Stimulated activated CD4-positive, alpha-beta T cell treated with anti-CD3 and anti-CD28 coated beads, TNF-alpha, amount 100 ng/mL, for 48 hours (primary cell): ENCODE results near the gene RAB1B.
A peak's percentile ranks its signal among the peaks of the same experiment; 100 is the strongest.
"Not testable (repeated sequence)": the region's sequence is repeated elsewhere in the genome, so short reads cannot be mapped to it uniquely, and the experiment has no call there.

ENCODE experiments used
- DNase-seq, 3 donors: peaks; one replicate each; pipeline ENCODE4 v3.0.0-alpha.2; 2020; ENCODE audit warnings: low read depth in 3 of 3

Gene RAB1B

DNA sequence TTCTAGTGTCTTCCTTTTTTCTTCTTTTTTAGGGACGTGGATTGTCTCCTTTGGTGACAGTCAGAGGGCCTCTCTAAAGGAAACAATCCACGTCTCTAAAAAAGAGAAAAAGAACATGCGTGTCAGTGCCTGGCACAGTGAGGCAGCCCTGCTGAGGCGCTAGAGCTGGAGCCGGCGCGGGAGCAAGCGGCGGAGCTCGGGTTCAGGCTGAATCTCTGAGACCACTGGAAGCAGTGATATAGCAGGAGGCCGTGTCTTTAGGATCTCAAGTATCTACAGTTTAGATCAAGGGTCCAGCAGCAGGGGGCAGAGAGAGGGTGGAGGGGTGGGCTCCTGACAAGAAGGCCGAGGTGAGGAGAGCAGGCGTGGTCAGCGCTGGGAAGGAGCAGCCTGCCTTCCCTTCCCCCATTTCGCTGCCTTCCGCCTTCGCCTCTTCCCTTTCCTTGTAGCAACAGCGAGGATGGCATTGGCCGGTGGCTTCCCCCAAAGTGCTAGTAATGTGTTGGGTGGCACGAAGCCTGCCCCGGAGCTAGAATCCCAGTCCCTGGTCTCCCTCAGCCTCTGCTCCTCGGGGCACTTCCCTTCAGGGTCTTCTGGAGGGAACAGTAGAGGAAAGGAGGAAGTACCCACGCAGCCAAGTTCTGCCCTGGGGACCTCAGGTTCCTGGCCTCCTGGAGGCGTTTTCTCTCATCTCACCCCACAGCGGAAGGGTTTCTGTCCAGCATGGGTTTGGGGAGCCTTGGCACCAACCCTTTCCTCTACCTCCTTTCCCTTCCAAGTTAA, 28.2 kb upstream of the RAB1B start:
- DNase-seq: no peak

DNA sequence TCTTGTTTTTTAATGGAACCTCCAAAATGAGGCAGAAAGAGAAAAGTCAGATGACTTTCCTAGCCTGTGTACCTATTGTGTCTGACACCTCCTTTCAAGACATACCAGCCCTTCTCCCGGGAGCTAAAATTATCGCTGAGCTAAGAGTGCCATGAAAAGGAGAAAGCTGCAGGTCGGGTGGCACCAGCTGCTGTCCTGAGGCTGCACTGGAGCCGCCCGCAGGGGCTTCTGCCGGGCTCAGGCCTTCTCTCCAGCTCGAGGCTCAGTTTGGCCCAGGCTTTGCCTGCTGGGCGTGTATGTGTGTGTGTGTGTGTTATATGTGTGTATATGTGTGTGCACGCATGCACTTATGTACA, 27.7 kb upstream of the RAB1B start:
- DNase-seq: no peak

DNA sequence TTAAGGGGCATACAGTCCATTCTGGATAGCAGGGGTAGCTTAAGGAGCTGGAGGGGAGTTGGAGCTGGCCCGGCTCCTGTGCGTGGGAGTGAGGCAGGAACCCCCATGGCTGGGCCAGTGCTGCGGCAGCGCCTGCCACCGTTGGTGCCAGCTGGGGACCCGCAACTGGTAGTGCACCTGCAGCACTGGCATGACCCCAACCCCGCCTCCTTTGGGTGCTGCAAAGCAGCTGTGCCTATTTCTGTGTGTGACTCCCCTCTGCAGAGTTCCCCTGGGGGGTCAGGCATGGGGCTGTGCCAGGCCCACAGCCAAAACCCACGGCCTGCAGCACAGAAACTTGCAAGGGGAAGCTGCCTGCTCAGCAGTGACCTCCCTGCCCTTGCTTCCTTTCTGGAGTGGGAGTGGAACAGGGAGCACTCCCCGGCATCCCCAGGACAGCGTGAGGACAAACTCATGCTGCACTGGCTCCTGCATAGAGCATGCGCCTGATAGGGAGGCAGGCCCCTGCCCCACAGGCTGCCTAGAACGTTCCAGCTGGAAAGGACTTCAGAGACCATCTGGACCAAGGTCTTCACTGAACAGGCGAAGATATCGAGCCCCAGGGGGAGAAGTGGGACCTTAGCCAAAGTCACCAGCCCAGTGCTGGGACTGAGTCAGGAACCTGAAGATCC, 26.2 kb upstream of the RAB1B start:
- no peak for DNase-seq

DNA sequence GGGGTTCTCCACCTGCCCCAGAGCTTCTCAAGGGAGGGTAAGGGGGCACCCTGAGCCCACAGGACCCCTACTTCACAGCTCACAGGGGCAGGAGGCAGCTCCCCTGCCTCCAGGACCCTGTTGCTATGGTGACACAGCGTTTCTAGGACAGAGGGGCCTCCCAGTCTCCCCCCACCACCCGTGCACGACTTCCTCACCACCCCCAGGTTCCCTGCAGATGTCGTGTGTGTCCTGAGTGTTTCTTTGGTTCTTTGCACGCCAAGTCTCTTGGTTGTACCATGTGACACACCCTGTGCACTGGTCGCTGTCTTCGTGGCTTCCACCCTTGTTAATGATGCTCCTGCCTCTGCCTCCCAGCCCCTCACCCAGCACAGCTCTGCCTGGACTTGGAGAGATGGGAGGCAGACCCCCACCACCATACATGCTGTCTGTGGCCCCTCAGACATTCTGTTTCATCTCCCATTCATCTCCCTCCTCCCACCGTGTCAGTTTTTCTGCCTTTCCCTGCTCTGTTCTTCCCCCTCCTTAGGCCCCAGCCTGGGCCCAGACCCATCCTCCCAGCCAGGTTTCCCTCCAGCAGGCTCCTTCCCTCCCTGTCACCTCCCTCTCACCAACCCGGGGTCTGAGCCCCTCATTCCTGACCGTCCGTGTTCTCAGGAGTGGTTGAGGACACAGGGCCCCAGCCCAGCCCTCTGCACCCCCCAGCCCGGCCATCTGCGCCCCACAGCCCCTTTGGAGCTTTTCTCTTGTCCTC, 24.5 kb upstream of the RAB1B start:
- no peak for DNase-seq

DNA sequence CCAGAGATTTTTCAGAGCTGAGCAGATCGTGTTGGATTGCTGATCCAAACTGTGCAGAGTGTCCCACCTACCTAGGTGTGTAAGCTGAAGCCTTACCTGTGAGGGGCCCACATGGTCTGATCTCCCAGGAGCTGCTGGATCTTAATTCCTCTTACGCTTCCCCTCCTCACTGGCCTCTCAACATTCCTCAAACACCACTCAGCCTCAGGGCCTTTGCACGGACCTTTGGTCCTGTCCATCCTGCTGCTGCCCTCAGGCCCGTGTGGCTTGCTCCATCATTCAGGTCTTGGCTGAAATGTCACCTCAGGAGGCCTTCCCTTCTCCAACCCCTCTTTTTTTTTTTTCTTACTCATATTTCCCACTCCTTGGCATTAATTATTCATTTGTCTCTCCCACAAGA, 21.1 kb upstream of the RAB1B start:
- no peak for DNase-seq

DNA sequence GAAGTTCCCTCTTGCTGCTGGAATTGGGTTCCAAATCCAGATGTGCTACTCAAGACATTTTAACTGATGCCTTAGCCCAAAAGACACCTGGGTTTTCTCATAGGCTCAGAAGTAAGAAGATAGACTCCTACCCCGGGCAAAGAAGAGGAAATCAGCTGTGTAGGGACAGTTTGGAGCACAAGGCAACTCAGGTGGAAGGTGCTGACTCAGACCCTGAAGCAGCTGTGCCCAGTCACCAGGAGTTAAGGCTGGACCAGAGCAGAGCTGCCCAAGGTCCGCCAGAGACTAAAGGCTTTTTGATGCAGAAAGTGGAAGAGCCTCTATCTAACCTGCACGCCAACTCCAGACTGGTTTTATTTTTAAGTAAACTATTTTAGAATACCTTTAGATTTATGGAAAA, 20.6 kb upstream of the RAB1B start:
- DNase-seq: no peak

DNA sequence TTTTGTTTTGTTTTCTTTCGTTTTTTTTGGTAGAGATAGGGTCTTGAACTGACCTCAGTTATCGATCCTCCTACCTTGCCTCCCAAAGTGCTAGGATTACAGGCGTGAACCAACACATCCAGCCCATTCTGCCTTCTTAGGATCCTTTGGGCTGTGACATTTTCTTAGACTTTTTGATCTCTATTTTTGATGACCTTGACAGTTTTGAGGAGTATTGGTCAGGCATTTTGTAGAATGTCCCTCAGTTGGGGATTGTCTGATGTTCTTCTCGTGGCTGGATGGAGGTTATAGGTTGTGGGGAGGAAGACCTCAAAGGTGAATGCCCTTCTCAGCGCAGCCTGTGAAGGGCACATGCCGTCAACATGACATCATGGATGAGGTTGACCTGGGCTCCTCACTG, 19.5 kb upstream of the RAB1B start:
- DNase-seq: no peak

DNA sequence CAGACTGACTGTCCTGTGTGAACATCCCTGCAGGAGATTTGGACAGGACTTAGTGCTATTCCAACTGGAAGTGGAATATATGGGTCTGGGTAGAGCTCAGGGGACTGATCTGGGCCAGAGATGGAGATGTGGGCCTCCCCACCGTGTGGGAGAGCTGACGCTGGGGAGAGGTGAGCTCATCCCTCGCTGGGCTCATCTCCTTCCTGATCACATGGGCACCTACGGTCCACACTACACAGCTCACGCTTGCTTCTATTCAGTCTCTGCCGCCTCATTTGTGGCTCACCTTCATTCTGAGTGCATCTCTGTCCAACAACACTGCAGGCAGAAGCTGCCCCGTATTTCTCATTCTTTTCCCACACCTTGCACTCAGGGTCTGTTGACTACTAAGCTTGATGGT, 16.6 kb upstream of the RAB1B start:
- no peak for DNase-seq

DNA sequence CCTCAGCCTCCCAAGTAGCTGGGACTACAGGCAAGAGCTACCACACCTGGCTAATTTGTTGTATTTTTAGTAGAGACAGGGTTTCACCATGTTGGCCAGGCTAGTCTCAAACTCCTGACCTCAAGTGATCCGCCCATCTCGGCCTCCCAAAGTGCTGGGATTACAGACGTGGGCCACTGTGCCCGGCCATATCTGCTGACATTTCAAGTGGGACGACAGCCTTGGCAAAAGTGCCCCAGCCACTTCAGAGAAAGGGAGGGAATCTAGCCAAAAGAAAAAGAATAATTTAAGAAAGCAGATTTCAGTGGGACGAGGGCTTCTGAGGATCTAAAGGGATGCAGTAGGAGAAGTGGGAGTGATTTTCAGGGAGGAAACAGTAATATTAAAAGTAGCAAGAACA, 15.4 kb upstream of the RAB1B start:
- not testable (repeated sequence) for DNase-seq

DNA sequence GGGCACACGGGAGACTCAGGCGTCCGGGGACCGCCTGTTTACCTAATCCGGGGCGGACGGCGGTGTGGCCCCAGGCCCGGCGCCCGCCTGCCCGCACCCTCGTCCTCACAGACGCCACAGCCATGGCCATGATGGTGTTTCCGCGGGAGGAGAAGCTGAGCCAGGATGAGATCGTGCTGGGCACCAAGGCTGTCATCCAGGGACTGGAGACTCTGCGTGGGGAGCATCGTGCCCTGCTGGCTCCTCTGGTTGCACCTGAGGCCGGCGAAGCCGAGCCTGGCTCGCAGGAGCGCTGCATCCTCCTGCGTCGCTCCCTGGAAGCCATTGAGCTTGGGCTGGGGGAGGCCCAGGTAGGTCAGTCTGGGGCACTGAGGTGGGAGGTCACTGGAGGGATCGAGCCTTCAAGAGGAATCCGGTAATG, 10.0 kb upstream of the RAB1B start:
- no peak for DNase-seq

DNA sequence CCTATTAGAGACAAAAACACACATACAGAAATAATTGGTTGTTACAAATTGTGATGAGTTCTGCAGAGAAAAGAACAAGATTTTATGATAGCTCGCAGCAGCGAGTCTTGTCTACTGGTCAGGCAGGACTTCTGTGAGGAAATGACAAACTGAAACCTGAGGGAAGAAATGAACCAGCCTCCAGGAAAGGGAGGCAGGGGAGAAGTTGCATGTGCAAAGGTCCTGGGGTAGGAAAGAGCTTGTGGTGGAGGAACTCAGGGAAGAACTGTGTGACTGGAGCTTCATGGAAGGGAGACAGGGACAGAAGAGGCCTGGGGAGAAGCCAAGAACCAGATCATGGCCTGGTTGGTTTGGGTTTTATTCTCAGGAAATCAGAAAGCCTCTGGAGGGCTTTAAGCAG, 9.2 kb upstream of the RAB1B start:
- DNase-seq: no peak

DNA sequence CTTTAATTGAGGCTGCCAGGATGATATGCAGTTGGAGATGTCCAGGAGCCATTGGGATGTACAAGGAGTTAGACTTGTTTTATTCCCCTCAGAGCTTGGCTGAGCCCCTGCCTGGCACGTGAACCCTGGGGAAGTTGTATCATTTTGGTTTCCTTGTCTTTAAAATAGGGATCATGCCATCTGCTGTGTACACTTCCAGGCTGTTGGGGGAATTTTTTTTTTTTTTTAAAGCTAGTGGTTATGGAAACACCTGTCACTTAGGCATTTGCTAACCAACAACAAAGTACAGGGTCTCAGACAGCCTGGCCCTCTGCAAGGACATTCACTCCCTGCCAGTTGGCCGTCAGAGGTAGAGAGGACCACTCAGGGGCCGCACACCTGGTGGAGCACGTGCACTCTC, 8.5 kb upstream of the RAB1B start:
- no peak for DNase-seq

DNA sequence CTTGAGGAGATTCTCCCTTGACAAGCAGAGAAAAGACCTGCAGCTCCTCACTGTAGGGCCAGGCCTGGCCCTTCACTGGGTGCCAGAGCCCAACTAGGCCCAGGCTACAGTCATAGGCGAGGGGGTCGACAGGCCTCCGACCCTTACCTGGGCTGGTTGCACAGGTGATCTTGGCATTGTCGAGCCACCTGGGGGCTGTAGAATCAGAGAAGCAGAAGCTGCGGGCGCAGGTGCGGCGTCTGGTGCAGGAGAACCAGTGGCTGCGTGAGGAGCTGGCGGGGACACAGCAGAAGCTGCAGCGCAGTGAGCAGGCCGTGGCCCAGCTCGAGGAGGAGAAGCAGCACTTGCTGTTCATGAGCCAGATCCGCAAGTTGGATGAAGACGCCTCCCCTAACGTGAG, 6.9 kb upstream of the RAB1B start:
- DNase-seq: no peak

DNA sequence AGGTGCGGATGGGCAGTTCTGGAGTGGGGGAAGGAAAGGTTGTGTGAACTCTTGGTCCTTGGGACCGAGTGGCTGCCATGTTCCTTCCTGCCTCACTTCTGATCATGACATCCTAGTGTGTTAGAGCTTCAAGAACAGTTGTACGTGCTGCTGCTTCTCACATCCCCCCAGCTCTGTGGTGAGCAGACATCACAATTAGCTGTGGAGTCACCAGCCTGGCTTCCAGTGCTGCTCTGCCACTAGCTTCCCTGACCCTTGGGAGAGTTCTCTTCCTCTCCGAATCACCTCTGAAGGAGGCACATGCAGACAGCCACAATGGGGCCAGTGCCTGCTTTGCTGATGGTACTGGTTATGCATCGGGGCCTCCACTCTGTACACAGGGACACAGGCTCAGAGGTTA, 6.2 kb upstream of the RAB1B start:
- no peak for DNase-seq

DNA sequence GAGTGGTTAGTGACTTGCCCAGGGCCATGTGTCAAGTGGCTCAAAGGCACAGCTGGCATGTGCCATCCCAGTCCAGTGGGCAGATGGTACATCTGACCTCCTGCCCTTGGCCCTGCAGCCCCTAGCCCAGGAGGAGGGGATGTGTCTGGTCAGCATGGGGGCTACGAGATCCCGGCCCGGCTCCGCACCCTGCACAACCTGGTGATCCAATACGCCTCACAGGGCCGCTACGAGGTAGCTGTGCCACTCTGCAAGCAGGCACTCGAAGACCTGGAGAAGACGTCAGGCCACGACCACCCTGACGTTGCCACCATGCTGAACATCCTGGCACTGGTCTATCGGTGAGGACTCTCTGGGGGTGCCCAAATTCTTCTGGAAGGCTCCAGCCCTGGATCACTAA, 5.7 kb upstream of the RAB1B start:
- no peak for DNase-seq

DNA sequence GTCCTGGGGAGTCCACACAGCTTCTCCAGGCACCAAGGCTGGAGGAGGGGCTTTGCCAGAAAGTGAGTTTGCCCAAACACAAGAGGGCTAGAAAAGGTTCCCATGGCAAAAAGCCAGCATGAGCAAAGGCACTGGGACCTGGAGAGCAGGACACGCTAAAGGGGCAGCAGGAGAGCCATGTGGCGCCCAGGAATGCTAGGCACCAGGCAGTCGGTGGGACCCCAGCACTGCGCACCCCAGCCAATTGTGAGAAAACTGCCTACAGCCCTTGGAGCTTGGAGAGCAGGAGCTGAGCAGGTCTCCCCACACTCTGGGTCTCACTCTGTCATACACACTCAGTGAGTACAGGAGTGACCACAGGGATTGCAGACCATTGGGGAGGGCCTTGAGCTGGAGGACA, 5.2 kb upstream of the RAB1B start:
- DNase-seq: no peak

DNA sequence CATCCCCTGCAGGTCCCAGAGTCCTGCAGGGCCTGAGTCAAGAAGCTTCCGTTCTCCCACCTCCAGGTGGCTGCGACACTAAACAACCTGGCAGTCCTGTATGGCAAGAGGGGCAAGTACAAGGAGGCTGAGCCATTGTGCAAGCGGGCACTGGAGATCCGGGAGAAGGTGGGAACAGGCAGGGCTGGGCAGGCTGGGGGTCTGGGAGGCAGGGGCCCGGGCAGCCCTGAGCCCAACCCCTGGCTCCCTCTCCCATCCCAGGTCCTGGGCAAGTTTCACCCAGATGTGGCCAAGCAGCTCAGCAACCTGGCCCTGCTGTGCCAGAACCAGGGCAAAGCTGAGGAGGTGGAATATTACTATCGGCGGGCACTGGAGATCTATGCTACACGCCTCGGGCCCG, 4.7 kb upstream of the RAB1B start:
- no peak for DNase-seq

DNA sequence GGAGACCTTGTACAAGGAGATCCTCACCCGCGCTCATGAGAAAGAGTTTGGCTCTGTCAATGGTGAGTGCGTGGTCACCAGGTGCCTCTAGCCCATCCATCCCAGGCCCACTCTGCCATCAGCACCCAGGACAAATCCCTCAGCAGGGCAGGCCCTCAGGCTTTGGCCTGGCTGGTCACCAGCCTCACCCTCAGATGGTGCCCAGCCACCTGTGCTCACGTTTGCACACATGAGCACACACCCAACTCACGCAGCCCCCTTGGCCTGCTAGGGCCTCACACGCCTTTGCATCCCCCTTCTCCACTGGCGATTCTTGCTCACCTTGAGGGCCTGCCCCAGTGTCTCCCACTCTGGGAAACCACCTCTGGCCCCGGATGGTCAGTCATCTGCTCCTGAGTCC, 4.1 kb upstream of the RAB1B start:
- DNase-seq: no peak

DNA sequence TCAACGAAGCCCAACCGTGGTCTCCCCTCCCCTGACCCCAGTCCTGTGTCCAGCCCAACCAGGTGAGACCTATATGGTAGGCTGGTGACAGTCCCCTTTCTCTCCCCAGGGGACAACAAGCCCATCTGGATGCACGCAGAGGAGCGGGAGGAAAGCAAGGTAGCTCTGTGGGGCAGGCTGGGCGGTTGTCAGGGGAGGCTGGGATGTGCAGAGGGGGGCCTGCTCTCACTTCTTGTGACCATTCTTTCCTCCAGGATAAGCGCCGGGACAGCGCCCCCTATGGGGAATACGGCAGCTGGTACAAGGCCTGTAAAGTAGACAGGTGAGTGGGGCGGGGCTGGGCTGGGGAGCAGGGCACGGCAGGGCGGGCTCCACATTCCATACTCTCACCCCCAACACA, 3.5 kb upstream of the RAB1B start:
- peak in 1 of 3 donors; percentile 27 for DNase-seq

DNA sequence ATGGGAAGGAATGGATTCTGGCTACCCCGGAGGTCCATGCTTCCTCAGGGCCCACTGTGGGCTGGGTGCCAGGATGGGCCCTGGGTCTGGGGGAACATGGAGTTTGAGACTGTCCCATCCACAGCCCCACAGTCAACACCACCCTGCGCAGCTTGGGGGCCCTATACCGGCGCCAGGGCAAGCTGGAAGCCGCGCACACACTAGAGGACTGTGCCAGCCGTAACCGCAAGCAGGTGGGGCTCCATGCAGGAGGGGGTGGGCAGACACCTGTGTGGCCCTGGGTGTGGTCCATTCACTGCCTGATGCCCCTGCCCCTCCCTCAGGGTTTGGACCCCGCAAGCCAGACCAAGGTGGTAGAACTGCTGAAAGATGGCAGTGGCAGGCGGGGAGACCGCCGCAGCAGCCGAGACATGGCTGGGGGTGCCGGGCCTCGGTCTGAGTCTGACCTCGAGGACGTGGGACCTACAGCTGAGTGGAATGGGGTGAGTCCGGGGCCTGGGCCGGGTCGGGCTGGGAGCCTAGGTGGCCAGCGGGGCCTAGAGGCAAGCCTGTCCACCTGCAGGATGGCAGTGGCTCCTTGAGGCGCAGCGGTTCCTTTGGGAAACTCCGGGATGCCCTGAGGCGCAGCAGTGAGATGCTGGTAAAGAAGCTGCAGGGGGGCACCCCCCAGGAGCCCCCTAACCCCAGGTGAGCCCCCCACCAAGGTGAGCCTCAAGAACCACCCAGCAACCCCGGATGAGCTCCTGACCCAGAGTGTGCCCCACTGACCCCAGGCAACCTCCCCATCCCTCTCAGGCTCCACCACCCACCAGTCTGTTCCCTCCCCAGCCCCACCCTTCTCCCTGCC, 2.7 kb upstream of the RAB1B start:
- DNase-seq: no peak

DNA sequence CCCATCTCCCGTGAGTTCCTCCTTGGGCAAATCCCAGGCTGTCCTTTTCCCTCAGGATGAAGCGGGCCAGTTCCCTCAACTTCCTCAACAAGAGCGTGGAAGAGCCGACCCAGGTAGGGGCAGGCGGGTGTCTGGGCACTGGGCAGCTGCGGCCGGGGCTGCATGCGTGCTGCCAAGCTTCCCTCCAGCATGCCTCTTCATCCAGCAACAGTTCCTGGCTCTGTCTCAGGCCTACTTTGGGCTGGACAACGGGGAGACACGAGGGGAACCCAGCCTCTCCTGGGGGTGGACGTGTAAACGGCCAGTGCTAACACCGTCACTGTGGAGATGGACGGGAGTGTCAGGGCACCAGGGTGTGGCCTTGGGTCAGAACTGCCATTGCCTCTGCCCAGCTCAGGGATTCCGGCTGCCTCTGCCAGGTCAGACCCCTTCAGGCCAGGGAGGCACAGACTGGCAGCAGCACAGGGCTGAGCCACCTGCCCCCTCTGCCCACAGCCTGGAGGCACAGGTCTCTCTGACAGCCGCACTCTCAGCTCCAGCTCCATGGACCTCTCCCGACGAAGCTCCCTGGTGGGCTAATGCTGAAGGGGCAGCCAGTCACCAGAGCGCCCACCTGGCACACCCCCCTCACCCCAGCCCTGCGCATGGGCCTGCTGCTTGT, 1.9 kb upstream of the RAB1B start:
- DNase-seq: no peak

DNA sequence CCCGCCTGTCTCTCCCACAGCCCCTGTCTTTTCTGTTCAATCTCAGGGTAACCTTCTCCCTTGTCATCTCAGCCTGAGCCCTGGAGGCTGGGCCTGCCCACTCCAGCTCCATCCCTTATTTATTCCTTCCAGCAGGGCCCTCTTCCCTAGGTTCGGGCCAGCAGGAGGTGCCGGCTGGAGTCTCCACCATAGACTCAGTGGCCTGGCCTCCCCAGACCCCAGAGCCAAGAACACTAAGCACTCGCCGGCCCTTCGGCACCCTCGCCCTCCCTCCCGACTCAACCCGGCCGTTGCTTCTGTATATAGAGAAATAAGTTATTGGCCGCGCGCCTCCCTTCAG, 1.4 kb upstream of the RAB1B start:
- DNase-seq: no peak
